B cell (primary cell): ENCODE results near the gene PCDH19. TPM values are rescaled to one million over a fixed set of nuclear protein-coding genes. Genes with fewer than 3 reads are reported as not detected.

Source experiments
- ATAC-seq: fragments of 200-7000 bp; cut with Tn5 transposase; one replicate; pipeline ENCODE4 v1.10.0; 2021; ENCODE audit warnings: low read depth, mild to moderate bottlenecking, moderate number of reproducible peaks, moderate library complexity
- CTCF ChIA-PET: fragments of 350-600 bp; sonication (Branson Sonifier 250); formaldehyde crosslinking; loops from one replicate; lab custom pipeline; 2021; ENCODE audit warnings: antibody characterized with exemption, inconsistent platforms; lab: Charles Lee
- POLR2A ChIA-PET: fragments of 350-600 bp; sonication (Branson Sonifier 250); formaldehyde crosslinking; loops from one replicate; lab custom pipeline; 2021; ENCODE audit warnings: antibody characterized with exemption; lab: Charles Lee
- DNase-seq: peaks from one replicate; pipeline ENCODE4 v3.0.0; 2013
- H2AFZ ChIP-seq: 2 replicates; pipeline ENCODE4 v1.6.1; 2012; ENCODE audit warnings: mild to moderate bottlenecking, low read depth, low read length; ENCODE audit not compliant: insufficient read depth, poor library complexity, severe bottlenecking
- H3K27ac ChIP-seq, 2 donors: 1 replicate in 1 of 2; 2 replicates in 1 of 2; pipeline ENCODE4 v1.5.1; 2012 to 2013; ENCODE audit warnings: low read length in 2 of 2, mild to moderate bottlenecking in 2 of 2, moderate library complexity in 1 of 2
- H3K27me3 ChIP-seq, 4 experiments: fragments of 200-600 bp in 1 of 4; sonication (generic) in 1 of 4; replicated peaks in 1 of 4; 1 replicate in 2 of 4; 2 replicates in 2 of 4; pipeline versions ENCODE4 v1.6.1 to v1.7.0; 2013 to 2016; ENCODE audit warnings: low read length in 3 of 4, mild to moderate bottlenecking in 2 of 4, mixed read lengths in 1 of 4, moderate library complexity in 1 of 4; ENCODE audit not compliant: insufficient read depth in 4 of 4, control insufficient read depth in 3 of 4; ENCODE audit errors: control extremely low read depth in 1 of 4
- H3K36me3 ChIP-seq, 2 experiments: replicated peaks in 1 of 2; 1 replicate in 1 of 2; 2 replicates in 1 of 2; pipeline versions ENCODE4 v1.6.1 to v1.7.1; 2013; ENCODE audit warnings: low read length in 1 of 2; ENCODE audit not compliant: insufficient read depth in 2 of 2, control insufficient read depth in 1 of 2; ENCODE audit errors: control extremely low read depth in 1 of 2, extremely low read depth in 1 of 2
- H3K4me1 ChIP-seq, 2 donors: fragments of 200-600 bp in 1 of 2; sonication (generic) in 1 of 2; 1 replicate in 1 of 2; 2 replicates in 1 of 2; pipeline versions ENCODE4 v1.5.1 to v1.6.1; 2013 to 2017; ENCODE audit warnings: low read length in 2 of 2; ENCODE audit not compliant: control insufficient read depth in 2 of 2, insufficient read depth in 2 of 2
- H3K4me2 ChIP-seq: replicated peaks from 2 replicates; pipeline ENCODE3; 2012; ENCODE audit warnings: mild to moderate bottlenecking, low read depth, low read length; ENCODE audit not compliant: poor library complexity, severe bottlenecking
- H3K4me3 ChIP-seq, 5 experiments: fragments of 200-600 bp in 1 of 5; sonication (generic) in 1 of 5; 1 replicate in 3 of 5; 2 replicates in 2 of 5; pipeline versions ENCODE4 v1.5.1 to v1.7.0; 2011 to 2016; ENCODE audit warnings: low read length in 4 of 5, mild to moderate bottlenecking in 4 of 5, low read depth in 2 of 5, control low read depth in 1 of 5, moderate library complexity in 1 of 5; ENCODE audit not compliant: insufficient read depth in 1 of 5; ENCODE audit errors: control extremely low read depth in 1 of 5, extremely low read depth in 1 of 5
- H3K79me2 ChIP-seq: fragments of 200-600 bp; sonication (generic); one replicate; pipeline ENCODE4 v1.6.0; 2016; ENCODE audit warnings: low read length; ENCODE audit not compliant: control insufficient read depth, insufficient read depth
- H3K9ac ChIP-seq: fragments of 200-600 bp; sonication (generic); 2 replicates; pipeline ENCODE4 v1.6.1; 2017; ENCODE audit warnings: mild to moderate bottlenecking, low read length, moderate library complexity
- H3K9me3 ChIP-seq, 3 donors: one replicate each; pipeline versions ENCODE4 v1.6.1 to v1.7.1; 2013; ENCODE audit warnings: low read length in 2 of 3; ENCODE audit not compliant: control insufficient read depth in 2 of 3, insufficient read depth in 1 of 3; ENCODE audit errors: control extremely low read depth in 1 of 3
- H4K20me1 ChIP-seq: 2 replicates; pipeline ENCODE4 v1.6.0; 2012; ENCODE audit warnings: mild to moderate bottlenecking, low read length; ENCODE audit not compliant: insufficient read depth, control insufficient read depth, poor library complexity, severe bottlenecking
- H3K27ac Mint-ChIP-seq: one replicate; pipeline ENCODE4 v1.8.0; 2021; ENCODE audit warnings: mixed read lengths
- H3K27me3 Mint-ChIP-seq: one replicate; pipeline ENCODE4 v1.8.0; 2021; ENCODE audit warnings: mixed read lengths
- H3K4me1 Mint-ChIP-seq: one replicate; pipeline ENCODE4 v1.8.0; 2021; ENCODE audit warnings: mixed read lengths
- H3K4me3 Mint-ChIP-seq: one replicate; pipeline ENCODE4 v1.8.0; 2021; ENCODE audit warnings: mixed read lengths
- H3K9me3 Mint-ChIP-seq: one replicate; pipeline ENCODE4 v1.8.0; 2022; ENCODE audit warnings: mixed read lengths; ENCODE audit not compliant: insufficient read depth
- CTCF ChIP-seq: fragments of 200-600 bp; IDR thresholded peaks from one replicate; pipeline ENCODE4 v1.8.0; 2022; ENCODE audit warnings: antibody characterized with exemption, mild to moderate bottlenecking
- EZH2 ChIP-seq: IDR thresholded peaks from 2 replicates; pipeline ENCODE4 v1.6.1; 2012; ENCODE audit warnings: borderline replicate concordance, low read depth, mild to moderate bottlenecking, moderate library complexity, low read length; ENCODE audit not compliant: insufficient read depth, poor library complexity, severe bottlenecking
- WGBS: methylation state at CpG from one replicate; pipeline ENCODE4 v1.1.5; 2013; ENCODE audit warnings: missing lambda C conversion rate; ENCODE audit not compliant: insufficient coverage; 5-methylcytosine and 5-hydroxymethylcytosine counted together
- intact Hi-C: fragments of 100-400 bp; cut with micrococcal nuclease; formaldehyde crosslinking; loops from one replicate; pipeline ENCODE4 v1.10.0; 2022
- polyA plus RNA-seq: library from polyadenylated mRNA; depleted of rRNA; stranded (reverse); fragments of >200 nt; gene quantifications from 2 replicates; pipeline ENCODE4 v1.2.3, GENCODE V29; 2012
- total RNA-seq, 2 donors: library from RNA; stranded (reverse); fragments of 120-200 nt in 1 of 2; gene quantifications; 1 replicate in 1 of 2; 2 replicates in 1 of 2; pipeline versions ENCODE4 v1.2.3 to v1.2.4, GENCODE V29; 2013 to 2022

The PCDH19 gene
- total and polyA plus RNA-seq, 2 donors (not counting 1 experiment from before 2014, with no cell fraction given) = not detected

GRCh38 chrX:100248885-100249493 lies 161.1 kb downstream of the PCDH19 start:
- ChIA-PET POLR2A (no interaction called here), CTCF (no interaction called here)
- ATAC-seq (no peak), DNase-seq (no peak)
- Histone ChIP-seq H3K4me1 (no peaks in the 10 kb centered on the region), H3K9me3 (no peaks in the 10 kb centered on the region), H3K36me3 (no peaks in the 10 kb centered on the region), H4K20me1 (no peaks in the 10 kb centered on the region), H3K4me2 (no peak overlapping the region), H3K27ac (no peak overlapping the region), H3K27me3 (no peaks in the 10 kb centered on the region), H3K4me3 (no peak overlapping the region), H3K9ac (no peak overlapping the region), H2AFZ (no peak overlapping the region), H3K79me2 (no peaks in the 10 kb centered on the region)
- Mint-ChIP-seq H3K4me3 (no peak overlapping the region), H3K9me3 (no peaks in the 10 kb centered on the region), H3K27me3 (no peaks in the 10 kb centered on the region), H3K4me1 (no peaks in the 10 kb centered on the region), H3K27ac (no peak overlapping the region)
- no CpG with 5 or more reads among the region's 4 CpGs for WGBS
- intact Hi-C loops = no loop called here
- no peak for TF ChIP-seq CTCF
- TF ChIP-seq EZH2 = no peak

- Histone ChIP-seq H2AFZ (no peak overlapping the region), H3K9me3 (no peaks in the 10 kb centered on the region), H3K36me3 (no peaks in the 10 kb centered on the region), H3K4me1 (no peaks in the 10 kb centered on the region), H3K27me3 (no peaks in the 10 kb centered on the region), H3K27ac (no peak overlapping the region), H3K4me3 (no peak overlapping the region), H3K4me2 (no peak overlapping the region), H3K9ac (no peak overlapping the region), H3K79me2 (no peaks in the 10 kb centered on the region), H4K20me1 (no peaks in the 10 kb centered on the region)
- DNase-seq = no peak
- no peak overlapping the region for H3K27ac Mint-ChIP-seq
- no peaks in the 10 kb centered on the region for H3K9me3 Mint-ChIP-seq
- H3K4me1 Mint-ChIP-seq = no peaks in the 10 kb centered on the region
- POLR2A ChIA-PET = no interaction called here
- TF ChIP-seq EZH2 = no peak
- TF ChIP-seq CTCF = no peak
- ATAC-seq = no peak
- no peaks in the 10 kb centered on the region for H3K27me3 Mint-ChIP-seq
- CTCF ChIA-PET = no interaction called here
- no peak overlapping the region for H3K4me3 Mint-ChIP-seq
- intact Hi-C loops = no loop called here
Measured at GRCh38 chrX:100247826-100248225, 162.2 kb downstream of the PCDH19 start.
